Activated CD4-positive, alpha-beta T cell treated with anti-CD3 and anti-CD28 coated beads, Interleukin-2, amount 50 U/mL, for 4 hours (primary cell): ENCODE measurements around the gene PRSS12.
"Not testable (repeated sequence)": the region's sequence is repeated elsewhere in the genome, so short reads cannot be mapped to it uniquely, and the experiment has no call there.

ENCODE experiments used
- DNase-seq, 2 experiments: peaks; one replicate each; pipeline ENCODE4 v3.0.0-alpha.2; 2020

The PRSS12 gene

DNA sequence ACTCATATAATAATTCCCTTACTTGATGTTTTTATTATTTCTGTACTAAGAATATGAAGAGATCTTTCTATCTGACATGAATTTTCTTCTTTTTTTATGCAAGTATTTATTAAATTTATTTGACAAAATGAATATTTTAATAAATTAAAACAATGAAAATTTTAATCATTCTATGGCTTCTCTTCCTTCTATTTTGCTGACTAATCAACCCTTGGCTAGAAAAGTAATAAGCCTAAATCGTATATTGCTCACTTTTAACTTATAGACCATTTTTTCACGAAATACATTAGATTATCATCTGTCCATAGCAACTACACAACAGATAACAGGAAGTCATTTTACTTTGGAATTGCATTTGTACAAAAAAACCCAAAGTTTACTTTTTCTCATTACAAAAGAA, 38.6 kb downstream of the PRSS12 start:
- no peak for DNase-seq

GRCh38 chr4:118313098-118313497, 39.7 kb downstream of the PRSS12 start:
- no peak for DNase-seq

DNA sequence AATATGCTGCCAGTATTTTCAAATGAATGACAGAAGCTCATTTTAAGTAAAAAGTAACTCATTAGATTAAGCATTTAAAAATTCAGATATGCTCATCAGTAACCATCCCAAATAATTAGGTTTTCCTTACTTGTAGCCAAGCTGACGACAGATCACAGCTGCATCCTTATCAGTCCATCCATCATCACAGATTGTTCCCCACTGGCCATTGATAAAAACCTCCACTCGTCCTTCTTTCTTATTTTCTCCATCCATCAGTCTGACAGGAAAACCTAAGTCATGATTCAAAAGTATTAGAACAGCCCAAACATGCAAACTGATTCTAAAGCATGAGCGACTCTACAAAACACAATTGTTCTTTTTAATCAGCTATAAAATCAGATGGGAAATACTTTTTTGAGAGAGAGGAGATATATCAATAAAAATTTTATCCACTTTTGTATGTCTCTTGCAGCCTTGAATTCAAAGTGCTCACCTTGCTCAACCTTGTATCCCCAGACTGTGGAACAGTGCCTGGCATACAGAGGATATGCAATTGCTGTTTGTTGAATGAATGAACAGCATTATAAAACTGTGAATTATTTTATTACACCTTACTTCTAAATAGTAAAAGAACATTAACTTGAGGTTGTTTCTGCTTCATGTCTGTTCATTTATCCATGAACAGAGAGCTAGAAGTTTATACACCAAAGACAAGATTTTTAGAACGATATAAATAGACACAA, 44.3 kb downstream of the PRSS12 start:
- no peak for DNase-seq

DNA sequence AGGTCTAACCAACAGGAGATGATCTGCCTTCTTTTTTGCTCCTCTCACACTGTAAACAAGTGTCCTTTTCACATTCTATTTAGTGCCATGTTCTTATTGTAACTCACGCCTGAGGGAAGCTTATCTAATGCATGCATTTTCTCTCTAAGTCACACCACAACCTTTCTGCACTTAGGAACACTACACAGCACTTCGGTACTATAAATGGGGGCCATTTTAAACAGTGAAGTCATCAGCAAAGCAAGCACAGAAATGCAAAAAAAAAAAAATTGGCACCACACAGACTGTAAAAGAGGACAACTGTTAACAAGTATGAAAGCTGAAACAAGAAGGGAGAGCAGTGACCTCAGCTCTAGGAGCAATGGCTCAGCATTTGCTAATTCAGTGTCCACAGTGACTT, 45.2 kb downstream of the PRSS12 start:
- no peak for DNase-seq

DNA sequence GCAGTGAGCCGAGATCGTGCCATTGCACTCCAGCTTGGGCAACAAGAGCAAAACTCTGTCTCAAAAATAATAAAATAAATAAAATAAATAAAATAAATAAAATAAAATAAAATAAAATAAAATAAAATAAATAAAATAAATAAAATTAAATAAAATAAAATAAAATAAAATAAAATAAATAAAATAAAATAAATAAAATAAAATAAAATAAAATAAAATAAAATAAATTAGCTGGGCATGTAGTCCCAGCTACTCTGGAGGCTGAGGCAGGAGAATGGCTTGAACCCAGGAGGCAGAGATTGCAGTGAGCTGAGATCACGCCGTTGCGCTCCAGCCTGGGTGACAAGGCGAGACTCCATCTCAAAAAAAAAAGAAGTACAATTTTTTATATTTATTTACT, 53.2 kb downstream of the PRSS12 start:
- not testable (repeated sequence) for DNase-seq

- no peak for DNase-seq
Measured at GRCh38 chr4:118296729-118297128, 56.1 kb downstream of the PRSS12 start.

GRCh38 chr4:118290951-118291350, 61.9 kb downstream of the PRSS12 start:
- no peak for DNase-seq

GRCh38 chr4:118289794-118290193, 63.0 kb downstream of the PRSS12 start:
- DNase-seq, result no peak

GRCh38 chr4:118287711-118288451, 64.9 kb downstream of the PRSS12 start:
- DNase-seq, result no peak

DNA sequence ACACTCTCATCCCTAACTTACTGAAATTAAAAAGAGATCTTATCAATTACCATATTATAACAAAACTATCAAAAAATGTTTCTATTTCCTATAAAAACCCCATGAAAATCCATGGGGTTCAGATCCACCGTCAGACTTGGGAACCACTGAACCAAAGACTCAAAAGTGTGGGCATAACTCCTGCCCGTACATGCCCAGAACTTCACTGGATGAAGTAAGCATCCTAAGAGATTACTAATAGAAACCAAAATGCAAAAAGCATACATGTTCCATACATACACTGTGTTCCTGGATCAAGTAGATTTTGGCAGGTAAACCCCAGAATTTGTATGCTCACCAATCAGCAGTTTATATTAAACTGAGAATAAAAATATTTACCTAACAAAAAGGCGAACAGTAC, 66.1 kb downstream of the PRSS12 start:
- DNase-seq, result no peak

DNA sequence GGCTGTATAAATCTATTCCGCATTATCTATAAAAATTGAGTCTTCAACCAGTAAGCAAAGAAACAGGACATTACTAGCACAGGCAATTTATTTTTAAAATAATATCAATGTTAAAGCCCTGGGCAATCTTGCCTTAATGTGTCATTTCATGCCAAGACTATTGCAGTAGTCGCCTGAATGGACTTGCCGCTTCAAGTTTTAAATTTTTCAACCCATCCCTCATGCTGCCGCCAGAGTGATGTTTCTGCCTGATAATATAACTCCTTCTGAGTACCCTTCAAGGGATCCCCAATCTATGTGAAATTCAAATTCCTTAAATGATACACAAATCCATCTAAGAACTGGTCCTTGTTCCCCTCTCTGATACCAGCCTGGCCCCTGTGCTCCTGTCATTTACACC, 66.9 kb downstream of the PRSS12 start:
- no peak for DNase-seq

DNA sequence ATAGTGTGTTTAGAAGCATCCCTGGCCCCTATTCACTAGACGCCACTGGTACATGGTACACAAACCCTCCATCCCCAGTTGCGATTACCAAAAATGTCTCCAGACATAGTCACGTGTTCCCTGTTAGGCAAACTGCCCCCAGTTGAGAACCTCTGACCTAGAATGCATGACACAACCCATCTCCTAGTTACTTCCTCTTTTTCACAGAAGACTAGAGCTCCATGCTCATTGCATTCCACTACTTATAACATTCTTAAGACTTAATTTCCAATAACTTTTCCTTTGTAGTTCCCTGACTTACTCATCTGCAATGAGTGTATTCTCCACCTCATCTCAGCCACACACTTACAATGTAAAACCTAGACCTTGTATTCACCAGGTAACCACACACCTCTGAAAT, 68.6 kb downstream of the PRSS12 start:
- DNase-seq, result no peak

DNA sequence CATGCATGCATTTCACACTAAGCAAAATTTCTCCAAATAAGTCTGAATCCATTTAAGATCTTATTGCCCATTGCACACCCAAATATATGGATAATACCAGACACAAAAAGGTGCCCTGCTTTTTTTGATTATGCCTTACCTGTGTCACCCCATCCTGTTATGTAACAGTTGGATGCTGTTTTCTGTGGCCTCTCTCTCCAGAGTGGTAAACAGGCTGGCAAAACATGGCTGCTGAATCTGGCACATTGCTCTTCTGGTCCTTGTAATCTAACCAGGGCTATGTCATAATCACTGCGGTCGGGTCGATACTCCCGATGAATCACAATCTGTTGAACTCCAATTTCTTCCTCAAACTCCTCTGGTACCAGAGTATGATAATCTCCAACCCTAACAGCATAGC, 70.1 kb downstream of the PRSS12 start:
- DNase-seq, result no peak

DNA sequence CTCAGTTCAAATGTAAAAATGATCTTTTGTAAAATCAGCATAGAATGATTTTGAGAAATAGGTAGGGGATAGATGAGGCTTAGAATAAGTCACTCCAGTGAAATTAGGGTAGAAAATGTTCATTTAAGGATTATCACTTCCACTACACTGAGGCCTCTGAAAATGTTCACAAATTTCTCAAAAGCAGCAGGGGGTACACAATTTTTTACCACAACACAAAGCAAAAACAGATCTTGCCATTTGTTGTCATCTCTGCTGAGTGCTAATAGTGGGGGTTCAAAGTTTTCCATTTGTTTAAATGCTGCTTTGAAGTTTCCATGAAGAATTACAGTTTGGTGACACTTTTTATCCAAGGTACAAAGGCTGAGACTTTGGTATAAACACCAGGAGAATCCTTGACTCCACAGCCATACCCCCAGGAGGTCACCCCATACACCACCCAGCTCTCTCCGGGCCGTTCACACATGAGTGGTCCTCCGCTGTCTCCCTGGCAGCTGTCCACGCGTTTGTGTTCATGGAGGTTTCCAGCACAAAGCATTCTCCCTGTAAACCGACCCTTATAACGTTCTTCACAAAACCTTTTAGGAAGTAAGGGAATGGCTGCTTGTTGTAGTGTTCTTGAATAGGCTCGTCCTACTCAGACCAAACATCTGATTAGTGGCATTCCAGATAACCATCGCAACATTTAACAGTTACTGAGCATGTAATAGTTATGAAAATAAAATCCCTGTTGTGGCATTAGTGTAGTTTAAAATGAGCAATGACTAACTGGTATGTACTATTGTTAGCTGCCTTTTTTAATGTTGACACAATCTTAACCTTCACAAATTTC, 71.0 kb downstream of the PRSS12 start:
- DNase-seq, result no peak

- DNase-seq, result no peak
Measured at GRCh38 chr4:118280501-118281218, 72.1 kb downstream of the PRSS12 start.

- DNase-seq, result no peak
Measured at GRCh38 chr4:118279920-118280432, 72.8 kb downstream of the PRSS12 start.

- no peak for DNase-seq
Measured at GRCh38 chr4:118279328-118279727, 73.5 kb downstream of the PRSS12 start.

DNA sequence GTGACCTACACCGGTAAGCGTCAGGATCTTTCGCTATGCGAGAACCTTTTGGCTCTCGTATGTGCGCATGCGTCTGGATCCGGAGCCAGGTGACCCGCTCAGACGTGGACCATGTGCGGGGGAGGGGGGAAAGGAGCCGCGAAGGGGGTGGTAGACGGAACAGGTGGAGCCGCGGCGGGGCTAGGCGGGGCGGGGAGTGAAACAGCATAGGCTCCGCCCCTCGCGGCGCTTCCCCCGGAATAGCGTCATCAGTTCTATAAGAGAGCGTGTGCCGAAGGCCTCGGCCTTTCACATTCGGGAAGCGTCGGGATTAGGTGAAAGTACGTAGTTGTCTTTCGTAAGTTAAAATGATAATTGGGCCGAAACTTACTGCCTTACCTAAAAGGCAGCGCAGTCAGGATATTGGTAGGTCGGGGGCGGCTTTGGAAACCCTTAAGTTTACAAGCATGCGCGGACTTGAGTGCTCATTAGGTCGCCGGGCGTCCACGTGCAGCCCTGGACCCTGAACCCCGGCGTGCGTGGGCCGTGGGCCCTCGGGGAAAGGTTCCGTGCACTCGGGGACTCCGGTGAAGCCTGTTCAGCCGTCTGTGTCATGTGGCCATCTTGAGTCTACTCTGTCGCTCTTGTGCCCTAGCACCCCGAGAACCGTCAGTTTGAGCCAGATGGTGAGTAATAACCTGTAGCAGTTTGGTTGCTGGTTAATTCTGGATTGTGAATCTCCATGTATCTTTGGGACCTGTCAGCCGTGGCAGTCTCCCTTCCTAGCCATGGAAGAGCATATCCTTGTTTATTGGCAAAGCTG, 74.1 kb downstream of the PRSS12 start:
- peak; percentile 98 to 99 for DNase-seq

DNA sequence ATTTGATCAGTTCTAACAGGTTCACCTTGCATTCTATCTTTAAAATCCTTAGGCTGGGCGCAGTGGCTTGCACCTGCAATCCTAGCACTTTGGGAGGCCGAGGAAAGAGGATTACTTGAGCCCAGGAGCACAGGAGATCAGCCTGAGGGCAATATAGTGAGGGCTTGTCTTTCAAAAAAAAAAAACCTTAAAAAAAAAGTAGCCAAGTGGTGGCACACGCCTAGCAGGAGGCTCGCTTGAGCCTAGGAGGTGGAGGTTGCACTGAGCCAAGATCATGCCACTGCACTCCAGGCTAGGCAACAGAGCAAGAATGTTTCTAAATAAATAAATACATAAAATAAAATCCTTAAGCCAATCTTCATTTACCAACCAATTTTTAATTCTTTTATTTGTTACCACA, 75.6 kb downstream of the PRSS12 start:
- DNase-seq, result no peak

GRCh38 chr4:118276580-118276979, 76.2 kb downstream of the PRSS12 start:
- no peak for DNase-seq

- no peak for DNase-seq
Measured at GRCh38 chr4:118273642-118274041, 79.2 kb downstream of the PRSS12 start.

GRCh38 chr4:118271788-118272187, 81.0 kb downstream of the PRSS12 start:
- DNase-seq, result no peak
